SJSA1 (cell line): ENCODE data around the gene ETV2. TPM values are rescaled to one million over a fixed set of nuclear protein-coding genes. Genes with fewer than 3 reads are reported as not detected.
A peak's percentile ranks its signal among the peaks of the same experiment; 100 is the strongest.

ENCODE experiments used
- DNase-seq, 2 experiments: peaks; one replicate each; pipeline ENCODE4 v3.0.0-alpha.2; 2015 to 2020; ENCODE audit warnings: low spot score in 2 of 2, low read depth in 1 of 2
- H3K27ac ChIP-seq: fragments of 250-450 bp; sonication (Bioruptor Pico); 2 replicates; pipeline ENCODE4 v1.5.1; 2020; ENCODE audit warnings: mild to moderate bottlenecking, moderate library complexity
- H3K27me3 ChIP-seq: fragments of 250-450 bp; sonication (Bioruptor Pico); replicated peaks from 2 replicates; pipeline ENCODE4 v1.5.1; 2020; ENCODE audit warnings: mild to moderate bottlenecking, moderate library complexity
- H3K36me3 ChIP-seq: fragments of 250-450 bp; sonication (Bioruptor Pico); 2 replicates; pipeline ENCODE4 v1.5.1; 2020; ENCODE audit warnings: mild to moderate bottlenecking
- H3K4me1 ChIP-seq: fragments of 250-450 bp; sonication (Bioruptor Pico); replicated peaks from 2 replicates; pipeline ENCODE4 v1.6.1; 2021; ENCODE audit warnings: mild to moderate bottlenecking
- H3K4me3 ChIP-seq: fragments of 250-450 bp; sonication (Bioruptor Pico); 2 replicates; pipeline ENCODE4 v1.5.1; 2020; ENCODE audit warnings: mild to moderate bottlenecking
- H3K9me3 ChIP-seq: fragments of 250-450 bp; sonication (Bioruptor Pico); replicated peaks from 2 replicates; pipeline ENCODE4 v1.5.1; 2020; ENCODE audit warnings: mild to moderate bottlenecking
- total RNA-seq: library from RNA; depleted of rRNA; stranded (reverse); fragments of >200 nt; shearing (Covaris generic); gene quantifications from 2 replicates; pipeline ENCODE4 v1.2.3, GENCODE V29; 2014

Gene ETV2
- total RNA-seq, 1 experiment from 2014 or later: 0.82 TPM

DNA sequence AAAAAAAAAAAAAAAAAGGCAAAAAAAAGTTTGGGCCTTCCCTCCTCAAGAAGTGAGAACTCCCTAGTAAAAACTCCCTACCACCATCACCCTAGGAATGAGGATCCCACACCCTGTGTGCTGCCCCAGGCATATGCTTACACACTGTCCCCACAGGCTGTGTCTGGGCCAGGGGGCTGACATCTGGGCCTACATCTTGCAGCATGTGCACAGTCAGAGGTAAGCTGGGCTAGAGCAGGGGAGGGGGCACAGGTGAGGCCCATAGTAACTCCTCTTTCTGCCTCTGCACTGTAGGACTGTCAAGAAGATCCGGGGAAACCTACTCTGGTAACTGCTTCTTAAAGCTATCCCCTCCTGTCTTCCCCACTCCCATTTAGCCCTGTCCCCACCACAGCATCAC, 28.0 kb upstream of the ETV2 start:
- peaks cover under 1% of the 10 kb centered on the region; the same call in 1 of the 2 replicates for H3K9me3 ChIP-seq
- H3K4me1 ChIP-seq: peaks cover 10% of the 10 kb centered on the region
- peaks cover 10% of the 10 kb centered on the region; the same call in 1 of the 2 replicates for H3K36me3 ChIP-seq
- H3K4me3 ChIP-seq: no peak overlapping the region
- no peak for DNase-seq
- no peaks in the 10 kb centered on the region for H3K27me3 ChIP-seq
- no peak overlapping the region for H3K27ac ChIP-seq

DNA sequence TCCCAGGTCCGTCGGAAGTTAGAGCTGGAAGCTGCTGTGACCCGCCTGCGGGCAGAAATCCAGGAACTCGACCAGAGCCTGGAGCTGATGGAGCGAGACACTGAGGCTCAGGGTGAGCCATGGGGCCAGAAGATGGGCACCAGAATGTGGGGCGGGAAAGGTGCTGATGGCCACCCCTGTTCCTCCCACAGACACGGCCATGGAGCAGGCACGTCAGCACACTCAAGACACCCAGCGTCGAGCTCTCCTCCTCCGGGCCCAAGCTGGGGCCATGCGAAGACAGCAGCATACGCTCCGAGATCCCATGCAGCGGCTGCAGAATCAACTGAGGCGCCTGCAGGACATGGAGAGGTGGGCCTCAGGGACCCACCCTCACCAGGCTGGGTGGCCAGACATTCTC, 26.5 kb upstream of the ETV2 start:
- Histone ChIP-seq H3K27me3 (no peaks in the 10 kb centered on the region), H3K27ac (no peak overlapping the region), H3K9me3 (no peaks in the 10 kb centered on the region), H3K4me1 (peaks cover 10% of the 10 kb centered on the region), H3K36me3 (peaks cover 16% of the 10 kb centered on the region; the same call in 1 of the 2 replicates), H3K4me3 (no peak overlapping the region)
- DNase-seq: no peak

DNA sequence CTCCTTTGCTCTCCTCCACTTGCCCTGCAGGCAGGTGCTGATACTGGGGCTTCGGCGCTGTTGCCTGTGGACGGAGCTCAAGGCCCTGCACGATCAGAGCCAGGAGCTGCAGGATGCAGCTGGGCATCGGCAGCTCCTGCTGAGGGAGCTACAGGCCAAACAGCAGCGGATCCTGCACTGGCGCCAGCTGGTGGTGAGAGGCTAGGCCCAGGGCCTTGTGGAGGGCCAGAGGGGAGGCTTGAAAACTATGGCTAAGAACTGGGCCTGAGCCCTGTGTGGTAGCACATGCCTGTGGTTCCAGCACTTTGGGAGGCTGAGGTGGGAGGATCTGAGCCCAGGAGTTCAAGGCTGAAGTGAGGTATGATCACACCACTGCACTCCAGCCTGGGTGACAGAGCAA, 22.7 kb upstream of the ETV2 start:
- DNase-seq: no peak
- no peaks in the 10 kb centered on the region for H3K9me3 ChIP-seq
- peaks cover 20% of the 10 kb centered on the region; the same call in 1 of the 2 replicates for H3K36me3 ChIP-seq
- H3K4me3 ChIP-seq: no peak overlapping the region
- H3K27me3 ChIP-seq: no peaks in the 10 kb centered on the region
- no peaks in the 10 kb centered on the region for H3K4me1 ChIP-seq
- no peak overlapping the region for H3K27ac ChIP-seq

DNA sequence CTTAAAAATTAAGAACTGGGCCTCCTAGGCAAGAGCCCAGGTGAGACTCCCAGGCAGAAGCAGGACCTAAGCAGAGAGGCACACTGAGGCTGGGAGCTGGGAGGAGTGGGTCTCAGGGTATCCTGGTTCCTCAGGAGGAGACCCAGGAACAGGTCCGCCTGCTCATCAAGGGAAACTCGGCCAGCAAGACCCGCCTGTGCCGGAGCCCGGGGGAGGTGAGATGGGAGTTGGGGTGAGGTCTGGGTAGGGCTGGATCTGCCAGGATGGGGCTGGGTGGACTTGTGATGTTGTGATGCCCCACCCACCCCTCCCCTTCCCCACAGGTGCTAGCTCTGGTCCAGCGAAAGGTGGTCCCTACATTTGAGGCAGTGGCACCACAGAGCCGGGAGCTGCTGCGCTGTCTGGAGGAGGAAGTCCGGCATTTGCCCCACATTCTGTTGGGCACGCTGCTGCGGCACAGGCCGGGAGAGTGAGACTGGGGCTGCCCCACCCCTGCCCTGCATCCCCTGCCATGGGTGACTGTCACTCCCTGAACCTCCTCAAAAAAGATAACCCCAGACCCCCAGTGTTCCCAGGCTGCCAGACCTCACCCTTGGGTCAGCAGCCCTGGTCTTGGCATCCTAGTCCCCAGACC, 22.1 kb upstream of the ETV2 start:
- H3K27ac ChIP-seq: no peak overlapping the region
- DNase-seq: no peak
- no peaks in the 10 kb centered on the region for H3K4me1 ChIP-seq
- H3K27me3 ChIP-seq: no peaks in the 10 kb centered on the region
- H3K9me3 ChIP-seq: no peaks in the 10 kb centered on the region
- H3K36me3 ChIP-seq: peaks cover 18% of the 10 kb centered on the region; the same call in 1 of the 2 replicates
- no peak overlapping the region for H3K4me3 ChIP-seq

DNA sequence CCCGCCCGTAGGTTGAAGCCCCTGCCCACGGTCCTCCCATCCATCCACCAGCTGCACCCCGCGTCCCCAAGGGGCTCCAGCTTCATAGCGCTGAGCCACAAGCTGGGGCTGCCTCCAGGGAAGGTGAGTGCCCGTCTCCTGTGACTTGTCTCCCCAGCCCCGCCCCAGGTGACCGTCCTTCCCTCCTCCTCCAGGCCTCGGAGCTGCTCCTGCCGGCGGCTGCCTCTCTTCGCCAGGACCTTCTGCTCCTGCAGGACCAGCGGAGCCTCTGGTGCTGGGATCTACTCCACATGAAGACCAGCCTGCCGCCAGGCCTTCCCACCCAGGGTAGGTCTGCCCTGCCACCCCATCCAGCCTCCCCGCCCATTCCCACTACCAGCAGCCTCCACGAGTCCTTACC, 21.5 kb upstream of the ETV2 start:
- Histone ChIP-seq H3K27me3 (no peaks in the 10 kb centered on the region), H3K4me3 (no peak overlapping the region), H3K27ac (no peak overlapping the region), H3K36me3 (peaks cover 18% of the 10 kb centered on the region; the same call in 1 of the 2 replicates), H3K9me3 (no peaks in the 10 kb centered on the region), H3K4me1 (no peaks in the 10 kb centered on the region)
- no peak for DNase-seq

DNA sequence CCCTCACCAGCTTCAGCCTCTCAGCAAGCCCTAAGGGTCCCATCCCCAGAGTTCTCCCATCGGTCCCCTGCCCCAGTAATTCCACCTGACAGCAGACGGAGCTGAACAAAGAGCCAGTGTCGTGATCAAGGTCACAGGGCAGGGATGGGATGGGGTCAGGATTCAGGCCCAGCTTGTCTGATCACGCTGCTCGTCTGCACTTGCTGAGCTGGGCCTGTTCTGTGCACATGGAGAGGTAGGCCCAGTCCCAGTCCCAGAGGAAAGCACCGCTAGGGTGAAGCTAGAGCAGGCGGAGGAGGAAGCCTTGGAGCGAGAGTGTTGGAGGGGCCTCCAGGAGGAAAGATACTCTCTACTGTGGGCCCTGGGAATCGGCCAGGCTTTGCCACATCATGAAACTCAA, 19.8 kb upstream of the ETV2 start:
- Histone ChIP-seq H3K36me3 (peaks cover 15% of the 10 kb centered on the region; the same call in 1 of the 2 replicates), H3K4me1 (no peaks in the 10 kb centered on the region), H3K9me3 (no peaks in the 10 kb centered on the region), H3K27ac (no peak overlapping the region), H3K27me3 (no peaks in the 10 kb centered on the region), H3K4me3 (no peak overlapping the region)
- no peak for DNase-seq

DNA sequence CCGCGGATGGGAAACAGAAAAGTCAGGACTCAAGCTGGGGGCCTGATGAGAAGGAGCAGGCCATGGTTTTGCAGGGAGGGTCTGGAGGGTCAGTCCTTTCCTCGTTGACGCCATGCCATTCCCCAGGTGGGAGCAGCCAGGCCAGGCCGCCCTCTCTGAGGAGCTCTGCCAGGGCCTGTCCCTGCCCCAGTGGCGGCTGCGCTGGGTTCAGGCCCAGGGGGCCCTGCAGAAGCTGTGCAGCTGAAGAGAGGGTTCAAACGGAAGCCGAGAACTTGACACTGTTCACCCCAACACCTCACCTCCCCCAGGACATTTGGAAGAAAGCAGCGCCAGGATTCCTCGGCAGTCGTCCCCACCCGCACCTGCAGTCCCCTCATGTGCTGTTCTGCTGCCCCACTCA, 18.8 kb upstream of the ETV2 start:
- no peaks in the 10 kb centered on the region for H3K9me3 ChIP-seq
- H3K27me3 ChIP-seq: no peaks in the 10 kb centered on the region
- H3K27ac ChIP-seq: no peak overlapping the region

DNA sequence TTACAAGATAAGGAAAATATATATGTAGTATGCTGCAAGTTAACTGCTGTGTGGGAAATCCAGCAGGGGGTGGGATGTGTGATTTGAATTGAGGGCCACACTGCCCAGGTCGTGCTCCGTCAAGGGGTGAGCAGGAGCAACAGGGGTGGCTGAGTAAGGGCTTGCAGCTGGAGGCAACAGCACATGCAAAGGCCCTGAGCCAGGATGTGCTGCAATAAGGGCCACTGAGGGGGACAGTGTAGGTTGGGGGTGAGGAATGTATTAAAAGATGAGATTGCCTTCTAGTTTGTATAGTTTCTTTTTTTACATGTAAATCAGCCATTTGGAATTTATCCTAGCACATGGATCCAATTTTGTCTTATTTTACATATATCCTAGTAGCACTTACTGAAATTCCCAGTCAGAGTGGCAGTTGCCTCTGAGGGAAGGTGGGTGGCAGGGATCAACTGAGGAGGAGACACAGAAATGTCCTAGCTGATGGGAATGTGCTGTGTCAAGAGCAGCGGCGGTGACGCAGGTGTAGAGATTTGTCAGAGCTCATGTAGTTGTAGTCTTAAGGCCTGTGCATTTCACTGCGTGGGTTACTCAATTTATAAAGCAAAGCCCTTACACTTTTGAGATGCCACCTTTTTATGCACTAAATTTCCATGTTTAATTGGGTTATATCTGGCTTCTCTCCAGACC, 18.1 kb upstream of the ETV2 start:
- Histone ChIP-seq H3K9me3 (no peaks in the 10 kb centered on the region), H3K27me3 (no peaks in the 10 kb centered on the region), H3K4me1 (no peaks in the 10 kb centered on the region; the same call in 1 of the 2 replicates), H3K4me3 (no peak overlapping the region), H3K36me3 (peaks cover 14% of the 10 kb centered on the region; the same call in 1 of the 2 replicates), H3K27ac (no peak overlapping the region)
- no peak for DNase-seq

More for the DNA sequence above, 18.8 kb upstream of the ETV2 start:
- Histone ChIP-seq H3K4me1 (no peaks in the 10 kb centered on the region), H3K36me3 (peaks cover 15% of the 10 kb centered on the region; the same call in 1 of the 2 replicates), H3K4me3 (no peak overlapping the region)
- no peak for DNase-seq

DNA sequence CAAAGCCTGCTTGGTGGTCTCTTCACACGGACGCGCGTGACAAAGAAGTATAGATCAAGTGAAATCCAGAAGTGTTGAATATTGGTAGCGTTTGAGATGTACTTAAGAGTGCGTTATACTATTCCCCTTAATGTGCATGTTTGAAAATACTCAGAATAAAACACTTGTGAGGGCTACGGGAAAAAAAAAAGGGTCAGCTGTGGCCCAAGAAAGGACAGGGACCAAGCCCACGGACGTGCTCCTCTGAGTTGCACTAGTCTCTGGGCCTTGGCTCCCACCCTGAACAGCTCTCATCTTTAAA, 13.3 kb upstream of the ETV2 start:
- Histone ChIP-seq H3K4me1 (peaks cover 6% of the 10 kb centered on the region), H3K27me3 (no peaks in the 10 kb centered on the region), H3K4me3 (peak overlapping the region; percentile 75), H3K36me3 (peaks cover 41% of the 10 kb centered on the region), H3K9me3 (no peaks in the 10 kb centered on the region), H3K27ac (peak overlapping the region; percentile 79)
- DNase-seq: no peak

DNA sequence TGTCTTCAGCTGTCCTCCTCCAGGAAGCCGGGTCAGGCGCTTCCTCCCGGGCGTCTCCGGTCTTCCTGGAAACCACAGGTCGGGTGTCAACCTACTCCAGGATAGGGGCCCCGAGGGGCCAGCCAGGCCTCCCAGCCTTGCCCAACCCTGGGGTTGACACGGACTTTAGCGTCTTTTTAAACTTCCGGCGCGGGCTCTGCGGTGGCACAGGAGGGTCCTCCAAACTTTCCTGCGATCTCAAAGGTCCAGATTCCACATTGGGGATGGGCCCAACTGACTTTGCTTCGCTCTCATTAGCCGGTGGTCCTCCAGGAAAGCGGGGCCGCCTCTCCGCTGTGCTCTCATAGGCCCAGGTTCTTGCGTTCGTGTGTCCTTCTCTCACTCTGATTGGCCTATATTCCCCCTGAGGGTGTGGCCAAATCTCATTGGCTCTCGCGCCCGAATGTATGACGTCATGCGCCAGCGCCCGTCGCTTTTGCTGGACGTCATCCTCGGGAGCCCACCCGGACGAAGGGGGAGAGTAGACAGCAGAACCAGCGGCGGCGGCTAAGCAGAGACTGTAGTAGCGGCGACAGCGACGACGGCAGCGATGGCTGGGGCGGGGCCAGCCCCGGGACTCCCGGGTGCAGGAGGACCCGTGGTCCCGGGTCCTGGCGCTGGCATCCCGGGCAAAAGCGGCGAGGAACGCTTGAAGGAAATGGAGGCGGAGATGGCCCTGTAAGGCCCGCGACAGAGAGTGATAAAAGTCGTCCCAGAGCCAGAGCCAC, 12.8 kb upstream of the ETV2 start, which contains the start of gene RBM42:
Gene RBM42, plus strand, starts transcription at position 472 of the 767 bp plus-strand sequence. Its CDS starts 118 bp downstream, at position 590.
- Histone ChIP-seq H3K4me1 (peaks cover 6% of the 10 kb centered on the region), H3K4me3 (peak within 1 kb of the TSS; percentile 75), H3K27me3 (no peaks in the 10 kb centered on the region), H3K27ac (peak within 1 kb of the TSS; percentile 79), H3K9me3 (no peaks in the 10 kb centered on the region), H3K36me3 (peaks cover 47% of the 10 kb centered on the region)
- DNase-seq: peak; percentile 98 to 99

DNA sequence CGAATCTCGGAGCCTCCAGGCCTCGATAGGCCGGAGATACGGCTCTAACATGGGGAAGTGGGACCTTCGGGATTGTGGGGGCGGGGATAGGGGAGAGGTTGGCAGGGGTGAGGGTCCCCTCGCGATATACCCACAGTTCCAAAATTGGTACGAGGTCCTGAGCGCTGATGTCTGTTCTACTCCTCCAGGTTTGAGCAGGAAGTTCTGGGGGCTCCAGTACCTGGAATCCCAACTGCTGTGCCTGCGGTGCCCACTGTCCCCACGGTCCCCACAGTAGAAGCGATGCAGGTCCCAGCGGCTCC, 12.3 kb upstream of the ETV2 start:
- H3K27me3 ChIP-seq: no peaks in the 10 kb centered on the region
- peak overlapping the region; percentile 73 for H3K27ac ChIP-seq
- no peak for DNase-seq
- peaks cover 6% of the 10 kb centered on the region for H3K4me1 ChIP-seq
- peaks cover 52% of the 10 kb centered on the region for H3K36me3 ChIP-seq
- no peaks in the 10 kb centered on the region for H3K9me3 ChIP-seq
- H3K4me3 ChIP-seq: peak overlapping the region; percentile 75

DNA sequence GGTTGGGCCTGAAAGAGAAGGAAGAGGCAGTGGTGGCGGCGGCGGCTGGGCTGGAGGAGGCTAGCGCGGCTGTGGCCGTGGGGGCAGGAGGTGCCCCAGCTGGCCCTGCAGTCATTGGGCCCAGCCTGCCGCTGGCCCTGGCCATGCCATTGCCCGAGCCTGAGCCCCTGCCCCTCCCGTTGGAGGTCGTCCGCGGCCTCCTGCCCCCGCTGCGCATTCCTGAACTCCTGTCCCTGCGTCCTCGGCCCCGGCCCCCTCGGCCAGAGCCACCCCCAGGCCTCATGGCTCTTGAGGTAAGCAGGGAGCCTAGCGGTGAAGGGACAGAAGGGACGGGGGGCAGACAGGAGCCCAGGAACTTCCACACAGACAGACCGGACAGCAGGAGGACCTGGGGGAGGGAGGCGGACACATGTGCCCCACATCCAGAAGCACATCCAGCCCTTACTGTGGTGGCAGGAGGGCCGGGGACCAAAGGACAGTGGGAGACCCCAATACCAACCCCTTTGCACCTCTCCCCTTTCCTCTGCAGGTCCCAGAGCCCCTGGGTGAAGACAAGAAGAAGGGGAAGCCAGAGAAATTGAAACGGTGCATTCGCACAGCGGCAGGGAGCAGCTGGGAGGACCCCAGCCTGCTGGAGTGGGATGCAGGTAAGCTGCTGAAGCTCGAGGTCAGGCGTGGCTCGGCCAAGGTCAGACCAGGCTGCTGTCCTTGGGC, 7.7 kb upstream of the ETV2 start:
- H3K36me3 ChIP-seq: peaks cover 90% of the 10 kb centered on the region
- DNase-seq: no peak
- H3K27ac ChIP-seq: no peak overlapping the region
- H3K9me3 ChIP-seq: no peaks in the 10 kb centered on the region
- no peak overlapping the region for H3K4me3 ChIP-seq
- H3K4me1 ChIP-seq: peaks cover 6% of the 10 kb centered on the region; the same call in 1 of the 2 replicates
- no peaks in the 10 kb centered on the region for H3K27me3 ChIP-seq

DNA sequence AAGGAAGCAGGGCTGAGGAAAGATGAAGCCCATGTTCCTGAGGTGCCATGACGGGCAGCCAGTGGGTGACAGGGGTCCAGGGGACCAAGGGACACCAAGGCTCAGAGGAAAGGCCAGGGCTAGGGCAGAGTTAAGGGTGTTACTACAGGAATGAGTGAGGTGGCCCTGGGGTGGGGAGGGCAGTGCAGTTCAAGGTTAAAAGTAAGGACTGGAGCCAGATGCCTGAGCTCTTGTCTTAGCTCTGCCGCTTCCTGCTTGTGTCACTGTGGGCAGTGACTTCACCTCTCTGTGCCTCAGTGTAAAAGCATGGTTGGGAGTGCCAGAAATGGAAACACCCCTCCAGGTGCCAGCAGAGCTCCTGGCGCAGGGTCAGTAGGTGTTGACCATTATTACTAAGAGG, 4.9 kb upstream of the ETV2 start:
- Histone ChIP-seq H3K36me3 (peaks cover 64% of the 10 kb centered on the region), H3K4me3 (no peak overlapping the region), H3K27ac (no peak overlapping the region), H3K4me1 (no peaks in the 10 kb centered on the region), H3K27me3 (no peaks in the 10 kb centered on the region), H3K9me3 (no peaks in the 10 kb centered on the region)
- no peak for DNase-seq
